Adipocyte (in vitro differentiated cells): ENCODE data around the gene ELK3.

ENCODE experiments used
- DNase-seq: peaks from one replicate; pipeline ENCODE4 v3.0.0-alpha.2; 2015; ENCODE audit warnings: low read depth
- H3K27me3 ChIP-seq: replicated peaks from 2 replicates; pipeline ENCODE4 v1.7.0; 2013; ENCODE audit warnings: mild to moderate bottlenecking, low read length, moderate library complexity; ENCODE audit not compliant: control insufficient read depth, insufficient read depth
- H3K36me3 ChIP-seq: 2 replicates; pipeline ENCODE4 v1.7.0; 2013; ENCODE audit warnings: low read length, mild to moderate bottlenecking, moderate library complexity; ENCODE audit not compliant: control insufficient read depth, insufficient read depth, severe bottlenecking
- H3K4me1 ChIP-seq: 2 replicates; pipeline ENCODE4 v1.7.0; 2013; ENCODE audit warnings: mild to moderate bottlenecking, low read length, moderate library complexity; ENCODE audit not compliant: control insufficient read depth, insufficient read depth
- H3K4me3 ChIP-seq: 2 replicates; pipeline ENCODE4 v1.7.0; 2013; ENCODE audit warnings: mild to moderate bottlenecking, low read length, moderate library complexity
- H3K9ac ChIP-seq: 2 replicates; pipeline ENCODE4 v1.7.0; 2013; ENCODE audit warnings: mild to moderate bottlenecking, low read length, moderate library complexity
- H3K9me3 ChIP-seq: 2 replicates; pipeline ENCODE4 v1.7.0; 2013; ENCODE audit warnings: mild to moderate bottlenecking, low read length, moderate library complexity; ENCODE audit not compliant: control insufficient read depth

Gene ELK3

GRCh38 chr12:96249196-96250118 is 55.3 kb downstream of the ELK3 start:
- no peaks in the 10 kb centered on the region for H3K27me3 ChIP-seq
- no peaks in the 10 kb centered on the region for H3K9me3 ChIP-seq
- peak overlapping the region; percentile 5 for H3K4me3 ChIP-seq
- DNase-seq = no peak
- H3K9ac ChIP-seq = peak overlapping the region; percentile 61
- H3K4me1 ChIP-seq = peaks cover 21% of the 10 kb centered on the region
- peaks cover 34% of the 10 kb centered on the region for H3K36me3 ChIP-seq

- DNase-seq = no peak
- peaks cover 34% of the 10 kb centered on the region for H3K36me3 ChIP-seq
- no peaks in the 10 kb centered on the region for H3K27me3 ChIP-seq
- no peak overlapping the region for H3K9ac ChIP-seq
- peaks cover 21% of the 10 kb centered on the region for H3K4me1 ChIP-seq
- H3K9me3 ChIP-seq = no peaks in the 10 kb centered on the region
- H3K4me3 ChIP-seq = no peak overlapping the region
Observed at GRCh38 chr12:96250119-96250685, 56.0 kb downstream of the ELK3 start.

- Histone ChIP-seq H3K9ac (no peak overlapping the region), H3K4me1 (peaks cover 24% of the 10 kb centered on the region), H3K4me3 (peak overlapping the region; percentile 14), H3K27me3 (no peaks in the 10 kb centered on the region), H3K36me3 (peaks cover 16% of the 10 kb centered on the region), H3K9me3 (no peaks in the 10 kb centered on the region)
- no peak for DNase-seq
Observed at GRCh38 chr12:96255077-96255476, 60.9 kb downstream of the ELK3 start.

GRCh38 chr12:96256672-96257361 is 62.6 kb downstream of the ELK3 start:
- Histone ChIP-seq H3K9ac (no peak overlapping the region), H3K9me3 (no peaks in the 10 kb centered on the region), H3K27me3 (no peaks in the 10 kb centered on the region), H3K4me3 (no peak overlapping the region), H3K36me3 (peaks cover 21% of the 10 kb centered on the region), H3K4me1 (peaks cover 33% of the 10 kb centered on the region)
- no peak for DNase-seq

DNA sequence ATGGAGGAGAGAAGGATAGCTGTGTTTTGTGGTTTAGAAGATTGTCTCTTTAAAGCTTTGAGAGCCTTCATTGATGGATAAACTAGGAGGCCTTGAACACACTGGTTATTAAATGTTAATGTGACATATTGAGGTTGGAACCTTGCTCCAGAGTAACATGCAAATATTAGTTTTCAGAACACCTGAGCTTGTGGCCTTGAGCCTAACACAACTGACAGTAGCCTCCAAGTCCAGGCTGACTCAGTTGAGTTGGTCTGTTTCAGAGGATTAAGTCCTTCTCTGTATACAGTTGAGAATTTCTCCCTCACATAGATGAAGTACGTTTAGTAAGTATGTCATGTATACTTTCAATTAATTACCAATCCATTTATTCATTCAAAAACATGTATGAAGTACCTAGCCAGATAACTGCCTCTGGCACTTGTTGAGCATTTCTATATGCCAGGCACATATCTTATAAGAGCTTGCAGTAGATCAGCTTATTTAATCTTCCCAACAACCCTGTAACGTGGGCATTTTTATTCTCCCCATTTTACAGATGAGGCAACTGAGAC is 63.5 kb downstream of the ELK3 start:
- H3K4me3 ChIP-seq = no peak overlapping the region
- H3K9me3 ChIP-seq = no peaks in the 10 kb centered on the region
- no peak for DNase-seq
- H3K9ac ChIP-seq = peak overlapping the region; percentile 47
- H3K4me1 ChIP-seq = peaks cover 33% of the 10 kb centered on the region
- peaks cover 26% of the 10 kb centered on the region for H3K36me3 ChIP-seq
- H3K27me3 ChIP-seq = no peaks in the 10 kb centered on the region

DNA sequence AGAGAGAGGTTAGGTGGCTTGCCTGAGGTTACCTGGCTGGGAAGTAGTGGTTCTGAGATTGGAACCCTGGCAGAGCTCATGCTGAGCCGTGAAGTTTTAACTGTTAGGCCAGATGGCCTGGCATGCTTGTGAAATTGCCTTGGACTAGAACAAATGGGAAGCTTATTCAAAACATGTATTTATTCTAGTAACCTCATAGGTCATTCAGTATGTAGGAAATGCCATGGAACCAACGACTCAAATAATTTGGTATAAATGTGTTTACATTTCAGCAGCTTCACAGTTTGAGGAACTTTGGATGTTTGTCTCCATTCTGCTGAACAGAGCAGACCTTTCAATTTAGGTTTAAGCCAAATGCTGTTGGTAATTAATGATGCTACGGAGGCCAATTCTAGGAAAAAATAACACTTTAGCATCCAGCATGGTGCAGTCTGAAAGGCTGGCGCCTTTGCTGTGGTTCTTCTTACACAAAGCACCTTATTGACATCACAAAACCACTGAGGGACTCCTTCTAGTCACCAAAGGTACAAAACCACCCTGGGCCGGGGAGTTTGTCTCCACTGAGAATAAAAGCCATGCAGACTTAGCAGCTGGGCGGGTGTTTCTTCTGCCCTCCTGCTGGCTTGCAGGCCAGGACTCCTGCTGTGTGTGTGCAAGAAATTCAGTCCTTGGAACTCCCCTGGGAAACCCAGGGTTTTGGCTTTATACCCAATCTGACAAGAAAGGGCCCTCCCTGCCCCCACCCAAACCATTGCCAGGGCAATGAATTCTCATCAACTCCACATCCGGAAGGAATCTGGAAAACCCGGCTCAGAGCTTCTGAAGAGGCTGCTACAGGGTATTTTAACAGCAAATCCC is 64.2 kb downstream of the ELK3 start:
- peaks cover 33% of the 10 kb centered on the region for H3K4me1 ChIP-seq
- peak overlapping the region; percentile 19 for H3K4me3 ChIP-seq
- no peaks in the 10 kb centered on the region for H3K9me3 ChIP-seq
- H3K36me3 ChIP-seq = peaks cover 31% of the 10 kb centered on the region
- peak overlapping the region; percentile 47 for H3K9ac ChIP-seq
- no peaks in the 10 kb centered on the region for H3K27me3 ChIP-seq
- DNase-seq = peak; percentile 25

DNA sequence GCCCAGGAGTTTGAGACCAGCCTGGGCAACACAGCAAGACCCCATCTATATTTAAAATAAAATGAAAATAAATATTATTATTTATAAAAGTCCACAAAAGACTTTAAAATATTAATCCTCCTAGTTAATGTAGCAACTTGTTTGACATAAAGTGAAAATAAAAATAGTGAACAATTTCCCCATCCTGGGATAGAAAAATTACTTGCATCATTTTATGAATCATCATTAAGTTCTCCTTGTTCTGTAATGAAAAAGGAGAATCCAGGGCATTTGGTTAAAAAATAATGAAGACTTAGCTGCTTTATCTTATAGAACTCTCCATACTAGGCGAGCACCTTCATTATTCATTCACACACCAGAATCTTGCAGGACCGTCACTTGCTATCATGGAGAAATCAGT is 66.1 kb downstream of the ELK3 start:
- no peak overlapping the region for H3K9ac ChIP-seq
- no peak overlapping the region for H3K4me3 ChIP-seq
- no peaks in the 10 kb centered on the region for H3K27me3 ChIP-seq
- DNase-seq = no peak
- peaks cover 33% of the 10 kb centered on the region for H3K4me1 ChIP-seq
- no peaks in the 10 kb centered on the region for H3K9me3 ChIP-seq
- peaks cover 50% of the 10 kb centered on the region for H3K36me3 ChIP-seq

DNA sequence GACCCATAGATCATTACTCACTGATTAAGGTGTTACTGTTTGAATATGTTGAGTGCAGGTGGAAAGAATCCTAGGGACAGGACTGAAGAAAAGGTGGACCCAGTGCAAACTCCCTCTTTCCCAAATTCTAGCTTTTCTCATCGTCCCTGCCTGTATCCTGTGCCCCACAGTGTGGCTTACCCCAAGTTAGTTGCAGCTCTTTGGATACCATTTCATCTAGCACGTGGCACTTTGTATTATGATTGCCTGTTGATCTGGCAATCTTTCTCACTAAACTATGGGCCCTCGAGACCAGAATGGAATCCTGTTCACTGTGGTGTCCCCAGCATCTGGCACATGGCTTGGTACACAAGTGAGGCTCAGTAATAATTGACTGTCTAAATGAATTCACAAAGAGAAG is 66.5 kb downstream of the ELK3 start:
- Histone ChIP-seq H3K4me3 (no peak overlapping the region), H3K9ac (no peak overlapping the region), H3K9me3 (no peaks in the 10 kb centered on the region), H3K27me3 (no peaks in the 10 kb centered on the region), H3K4me1 (peaks cover 33% of the 10 kb centered on the region), H3K36me3 (peaks cover 53% of the 10 kb centered on the region)
- DNase-seq = no peak

GRCh38 chr12:96261557-96261956 is 67.4 kb downstream of the ELK3 start:
- Histone ChIP-seq H3K9ac (no peak overlapping the region), H3K4me1 (peaks cover 33% of the 10 kb centered on the region), H3K27me3 (no peaks in the 10 kb centered on the region), H3K9me3 (no peaks in the 10 kb centered on the region), H3K36me3 (peaks cover 58% of the 10 kb centered on the region), H3K4me3 (no peak overlapping the region)
- no peak for DNase-seq

DNA sequence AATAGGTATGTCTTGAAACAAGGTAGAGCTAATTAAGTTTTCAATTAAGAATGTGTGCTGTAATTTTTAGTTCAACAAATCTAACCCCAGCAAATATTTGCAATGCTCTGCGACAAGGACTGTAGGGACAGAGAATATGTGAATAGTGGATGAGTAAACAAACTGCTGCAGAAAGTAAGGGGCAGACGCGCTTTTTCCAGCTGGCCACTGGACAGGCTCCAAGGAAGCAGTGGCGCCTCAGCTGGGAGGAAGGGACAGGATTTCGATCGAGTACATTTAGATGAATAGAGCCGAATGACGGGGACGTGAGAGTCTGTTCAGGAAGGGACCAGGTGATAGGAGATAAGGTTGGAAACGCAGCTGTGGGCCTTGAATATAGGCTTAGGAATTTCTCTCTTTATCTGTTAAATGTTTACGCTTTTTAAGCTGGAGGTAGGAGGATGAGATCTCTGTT is 69.3 kb downstream of the ELK3 start:
- Histone ChIP-seq H3K4me3 (no peak overlapping the region), H3K36me3 (peaks cover 76% of the 10 kb centered on the region), H3K4me1 (peaks cover 21% of the 10 kb centered on the region), H3K9me3 (no peaks in the 10 kb centered on the region), H3K9ac (no peak overlapping the region), H3K27me3 (no peaks in the 10 kb centered on the region)
- no peak for DNase-seq
